GM12801 (cell line): ENCODE data around the gene MNAT1.

Experiments used
- TF ChIP-seq, protein P1 (sequence below): IDR thresholded peaks from one replicate; pipeline ENCODE4 v1.5.1; 2011; ENCODE audit warnings: control low read depth; ENCODE audit not compliant: insufficient read length; ENCODE audit errors: extremely low read depth

MNAT1 gene

DNA sequence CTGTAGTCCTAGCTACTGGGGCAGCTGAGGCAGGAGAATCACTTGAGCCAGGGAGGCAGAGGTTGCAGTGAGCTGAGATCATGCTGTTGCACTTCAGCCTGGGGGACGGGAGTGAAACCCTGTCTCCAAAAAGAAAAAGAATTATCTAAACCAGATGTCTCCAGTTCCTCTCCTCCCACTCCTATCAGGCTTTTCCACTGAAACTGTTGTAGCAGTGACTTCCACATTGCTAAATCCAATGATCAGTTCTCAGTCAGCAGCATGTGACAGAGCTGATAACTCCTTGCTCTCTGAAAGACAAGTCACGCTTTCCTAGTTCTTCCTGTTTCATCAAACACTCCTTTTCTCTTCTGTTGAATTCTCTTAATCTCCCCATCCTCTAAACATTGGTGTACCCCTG, 255.0 kb downstream of the MNAT1 start:
- TF ChIP-seq, protein P1, sequence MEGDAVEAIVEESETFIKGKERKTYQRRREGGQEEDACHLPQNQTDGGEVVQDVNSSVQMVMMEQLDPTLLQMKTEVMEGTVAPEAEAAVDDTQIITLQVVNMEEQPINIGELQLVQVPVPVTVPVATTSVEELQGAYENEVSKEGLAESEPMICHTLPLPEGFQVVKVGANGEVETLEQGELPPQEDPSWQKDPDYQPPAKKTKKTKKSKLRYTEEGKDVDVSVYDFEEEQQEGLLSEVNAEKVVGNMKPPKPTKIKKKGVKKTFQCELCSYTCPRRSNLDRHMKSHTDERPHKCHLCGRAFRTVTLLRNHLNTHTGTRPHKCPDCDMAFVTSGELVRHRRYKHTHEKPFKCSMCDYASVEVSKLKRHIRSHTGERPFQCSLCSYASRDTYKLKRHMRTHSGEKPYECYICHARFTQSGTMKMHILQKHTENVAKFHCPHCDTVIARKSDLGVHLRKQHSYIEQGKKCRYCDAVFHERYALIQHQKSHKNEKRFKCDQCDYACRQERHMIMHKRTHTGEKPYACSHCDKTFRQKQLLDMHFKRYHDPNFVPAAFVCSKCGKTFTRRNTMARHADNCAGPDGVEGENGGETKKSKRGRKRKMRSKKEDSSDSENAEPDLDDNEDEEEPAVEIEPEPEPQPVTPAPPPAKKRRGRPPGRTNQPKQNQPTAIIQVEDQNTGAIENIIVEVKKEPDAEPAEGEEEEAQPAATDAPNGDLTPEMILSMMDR, result no peak

DNA sequence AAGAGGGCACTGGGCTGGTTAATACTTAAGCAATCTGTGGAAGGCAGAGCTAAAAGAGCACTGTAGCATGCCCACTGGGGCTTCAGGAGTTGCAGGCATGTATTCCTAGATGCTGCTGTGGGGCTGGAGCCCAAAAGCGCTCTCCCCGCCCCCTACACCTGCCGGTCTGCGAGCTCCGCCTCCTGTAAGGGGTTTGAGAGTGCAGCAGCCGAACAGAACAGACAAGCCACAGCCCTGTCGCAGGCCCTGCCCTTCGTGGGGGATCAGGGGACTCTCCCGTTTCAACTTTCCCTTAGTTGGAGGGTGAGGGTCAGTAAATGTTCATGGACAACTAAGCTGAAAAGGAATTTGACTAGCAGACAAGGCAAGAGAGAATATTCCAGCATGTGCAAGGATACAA, 264.1 kb downstream of the MNAT1 start:
- TF ChIP-seq, protein P1, result no peak

DNA sequence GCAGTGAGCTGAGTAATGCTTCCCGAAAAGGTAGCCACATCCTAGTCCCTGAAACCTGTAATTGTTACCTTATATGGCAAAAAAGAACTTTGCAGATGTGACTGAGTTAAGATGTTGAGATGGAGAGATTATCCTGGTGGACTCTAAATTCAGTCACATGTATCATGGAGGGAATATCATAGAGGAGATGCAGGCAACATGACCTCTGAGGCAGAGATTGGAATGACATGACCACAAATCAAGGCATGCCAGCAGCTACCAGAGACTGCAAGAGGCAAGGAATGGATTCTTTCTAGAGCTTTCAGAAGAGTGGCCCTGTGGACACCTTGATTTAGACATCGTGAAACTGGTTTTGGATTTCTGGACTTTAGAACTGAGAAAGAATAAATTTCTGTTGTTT, 265.0 kb downstream of the MNAT1 start:
- TF ChIP-seq, protein P1, result no peak

DNA sequence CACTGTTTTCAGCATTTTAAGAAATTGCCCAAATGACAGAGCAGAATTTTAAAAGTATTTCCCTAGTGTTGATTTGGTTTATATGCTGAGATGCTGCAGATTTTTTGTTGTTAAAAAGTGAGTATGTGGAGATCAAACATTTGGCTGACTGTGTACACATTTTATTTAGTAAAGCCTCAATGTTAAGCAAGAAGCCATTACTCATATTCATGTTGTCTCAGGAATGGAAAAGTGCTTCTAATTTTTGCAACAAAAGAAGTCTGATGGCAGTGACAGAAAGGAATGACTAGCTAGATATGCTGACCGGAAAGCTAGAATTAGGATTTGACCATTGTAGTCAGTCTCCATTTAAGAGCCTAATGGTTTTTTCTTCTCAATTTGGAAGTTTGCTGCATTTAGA, 269.0 kb downstream of the MNAT1 start:
- TF ChIP-seq, protein P1, result no peak

DNA sequence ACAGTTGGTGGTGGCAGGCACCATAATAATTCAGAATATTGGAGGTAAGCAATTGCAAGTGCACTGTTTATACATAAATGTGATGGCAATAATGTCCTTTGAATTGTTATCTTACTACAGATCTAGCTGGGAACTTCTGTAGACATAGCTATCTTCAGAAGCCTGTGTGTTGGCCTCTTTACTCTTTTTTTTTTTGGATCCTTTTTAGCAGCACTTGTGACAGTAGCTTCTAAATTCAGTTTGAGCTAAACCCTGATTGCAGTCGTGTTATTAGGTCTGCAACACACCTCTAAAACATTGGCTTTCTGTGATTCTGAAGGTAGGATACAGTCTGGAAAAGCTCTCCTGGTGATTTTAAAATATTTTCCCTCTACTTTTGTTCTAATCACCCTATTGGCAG, 285.0 kb downstream of the MNAT1 start:
- TF ChIP-seq, protein P1, result no peak
